ENCODE data around the gene ING1. TPM values are rescaled to one million over a fixed set of nuclear protein-coding genes. Genes with fewer than 3 reads are reported as not detected.

The ING1 gene
- total and polyA plus RNA-seq, 12 donors, result 4.1 to 15.6 (median 6.3) TPM

DNA sequence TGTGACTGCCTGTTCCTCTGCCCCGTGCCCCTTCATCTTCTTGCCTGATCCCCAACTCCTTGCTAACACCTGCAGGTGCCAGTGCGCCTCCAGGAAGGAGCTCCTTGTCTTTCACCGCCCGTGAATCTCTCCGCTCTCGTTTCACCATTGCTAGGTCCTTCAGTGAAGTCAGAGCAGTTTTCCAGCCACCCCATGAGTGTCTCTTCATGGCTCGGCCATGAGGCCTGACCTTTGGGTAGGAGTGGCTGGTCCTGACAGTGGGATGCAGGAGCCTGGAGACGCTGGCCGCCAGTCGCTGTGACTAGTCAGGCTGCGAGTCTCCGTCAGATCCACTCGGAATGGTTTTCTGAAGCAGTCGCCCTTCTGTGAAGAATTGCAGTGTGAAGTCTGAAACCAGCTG is 43.8 kb downstream of the ING1 start:
- Histone ChIP-seq H3K27me3 (peaks cover 0 to 4% (median 0%) of the 10 kb centered on the region in 7 donors), H3K36me3 (no peaks in the 10 kb centered on the region), H3K4me1 (no peaks in the 10 kb centered on the region), H3K27ac (no peak overlapping the region), H3K4me3 (no peak overlapping the region), H3K9me3 (peaks cover 0 to 6% (median 0%) of the 10 kb centered on the region in 11 donors)
- TF ChIP-seq, protein P1, sequence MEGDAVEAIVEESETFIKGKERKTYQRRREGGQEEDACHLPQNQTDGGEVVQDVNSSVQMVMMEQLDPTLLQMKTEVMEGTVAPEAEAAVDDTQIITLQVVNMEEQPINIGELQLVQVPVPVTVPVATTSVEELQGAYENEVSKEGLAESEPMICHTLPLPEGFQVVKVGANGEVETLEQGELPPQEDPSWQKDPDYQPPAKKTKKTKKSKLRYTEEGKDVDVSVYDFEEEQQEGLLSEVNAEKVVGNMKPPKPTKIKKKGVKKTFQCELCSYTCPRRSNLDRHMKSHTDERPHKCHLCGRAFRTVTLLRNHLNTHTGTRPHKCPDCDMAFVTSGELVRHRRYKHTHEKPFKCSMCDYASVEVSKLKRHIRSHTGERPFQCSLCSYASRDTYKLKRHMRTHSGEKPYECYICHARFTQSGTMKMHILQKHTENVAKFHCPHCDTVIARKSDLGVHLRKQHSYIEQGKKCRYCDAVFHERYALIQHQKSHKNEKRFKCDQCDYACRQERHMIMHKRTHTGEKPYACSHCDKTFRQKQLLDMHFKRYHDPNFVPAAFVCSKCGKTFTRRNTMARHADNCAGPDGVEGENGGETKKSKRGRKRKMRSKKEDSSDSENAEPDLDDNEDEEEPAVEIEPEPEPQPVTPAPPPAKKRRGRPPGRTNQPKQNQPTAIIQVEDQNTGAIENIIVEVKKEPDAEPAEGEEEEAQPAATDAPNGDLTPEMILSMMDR (IDR thresholded peaks at IDR 0.05), result no peak
- intact Hi-C loops (cut with DNase I), result no loop called here
- WGBS, 2 donors, result 84 to 88% methylated on average over 14 of the region's 14 CpGs
- ATAC-seq, result no peak
- no peak for DNase-seq

DNA sequence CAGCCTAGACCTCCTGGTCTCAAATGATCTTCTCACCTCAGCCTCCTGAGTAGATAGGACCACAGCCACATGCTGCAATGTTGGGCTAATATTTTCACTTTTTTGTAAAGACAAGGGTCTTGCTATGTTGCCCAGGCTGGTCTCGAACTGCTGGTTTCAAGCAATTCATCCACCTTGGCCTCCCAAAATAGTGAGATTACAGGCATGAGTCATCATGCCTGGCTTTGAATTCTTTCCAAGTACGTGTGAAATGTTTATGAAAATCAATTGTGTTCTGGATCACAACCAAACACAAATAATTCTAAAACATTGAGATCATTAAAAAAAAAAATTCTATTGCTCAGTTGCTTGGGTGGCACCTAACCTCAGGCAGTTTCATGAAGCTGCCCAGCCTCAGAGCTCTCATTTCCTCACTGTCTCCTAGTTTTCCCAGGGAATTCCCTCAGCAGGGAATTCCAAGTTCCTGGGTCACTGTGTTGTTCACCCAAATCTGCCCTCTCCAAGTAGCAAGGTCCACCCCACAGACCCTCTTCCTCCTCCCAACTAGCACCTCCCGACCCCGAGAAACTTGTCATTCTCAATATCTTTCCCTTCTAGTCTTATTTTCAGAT is 44.8 kb downstream of the ING1 start:
- Histone ChIP-seq H3K27me3 (peaks cover 0 to 4% (median 0%) of the 10 kb centered on the region in 7 donors), H3K9me3 (no peaks in the 10 kb centered on the region), H3K4me1 (no peaks in the 10 kb centered on the region), H3K36me3 (no peaks in the 10 kb centered on the region), H3K4me3 (no peak overlapping the region), H3K27ac (no peak overlapping the region)
- DNase-seq, result no peak
- TF ChIP-seq, protein P1 (IDR thresholded peaks at IDR 0.05), result no peak
- WGBS, 2 donors, result 73 to 74% methylated on average over 4 of the region's 4 CpGs
- ATAC-seq, result no peak
- intact Hi-C loops (cut with DNase I), result no loop called here

DNA sequence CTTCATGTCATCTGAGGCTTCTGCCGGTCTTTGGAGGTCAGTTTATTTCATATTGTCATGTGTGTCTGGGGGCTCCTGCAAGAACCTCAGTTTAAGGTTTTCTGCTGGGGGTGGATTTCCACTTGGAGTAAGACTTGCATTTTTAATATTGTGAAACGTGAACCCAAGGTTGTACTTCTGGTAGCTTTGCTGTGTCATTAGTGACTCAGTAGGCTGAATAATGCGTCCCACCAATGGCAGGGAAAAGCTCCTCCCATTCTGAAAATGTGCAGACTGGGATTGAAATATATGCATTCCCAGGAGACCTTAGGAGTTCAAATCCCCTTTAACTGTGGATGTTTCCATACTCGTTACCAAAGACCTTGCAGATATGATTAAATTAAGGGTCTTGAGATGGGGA is 46.2 kb downstream of the ING1 start:
- Histone ChIP-seq H3K4me1 (no peaks in the 10 kb centered on the region), H3K4me3 (no peak overlapping the region), H3K9me3 (no peaks in the 10 kb centered on the region), H3K36me3 (no peaks in the 10 kb centered on the region), H3K27me3 (peaks cover 0 to 7% (median 0%) of the 10 kb centered on the region in 7 donors), H3K27ac (no peak overlapping the region)
- WGBS, 2 donors, result 82 to 89% methylated on average over 4 of the region's 4 CpGs
- TF ChIP-seq, protein P1 (IDR thresholded peaks at IDR 0.05), result no peak
- ATAC-seq, result no peak
- intact Hi-C loops (cut with DNase I), result no loop called here
- no peak for DNase-seq

DNA sequence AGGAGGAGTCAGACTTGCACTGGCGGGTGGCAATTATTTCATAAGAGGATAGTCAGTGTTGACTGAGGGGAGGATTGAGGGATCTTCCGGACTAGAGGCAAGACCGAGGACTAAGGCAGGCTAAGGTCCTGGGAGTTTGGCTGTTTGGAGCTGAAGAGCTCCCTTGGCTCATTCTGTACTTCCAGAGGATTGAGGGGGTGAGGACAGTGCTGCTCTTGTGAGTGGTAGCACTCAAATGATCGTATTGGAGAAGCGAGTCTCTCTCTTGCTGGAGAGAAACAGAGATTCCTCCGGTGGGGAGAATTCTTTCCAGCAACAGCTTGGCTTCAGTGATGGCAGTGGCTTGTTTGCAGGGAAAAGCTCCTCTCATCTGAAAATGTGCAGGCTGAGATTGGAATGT is 47.1 kb downstream of the ING1 start:
- intact Hi-C loops (cut with DNase I), result no loop called here
- Histone ChIP-seq H3K36me3 (no peaks in the 10 kb centered on the region), H3K4me1 (no peaks in the 10 kb centered on the region), H3K4me3 (no peak overlapping the region), H3K27me3 (peaks cover 0 to 7% (median 0%) of the 10 kb centered on the region in 7 donors), H3K9me3 (no peaks in the 10 kb centered on the region), H3K27ac (no peak overlapping the region)
- TF ChIP-seq, protein P1 (IDR thresholded peaks at IDR 0.05), result no peak
- DNase-seq, result no peak
- ATAC-seq, result no peak
- 89 to 91% methylated on average over 6 of the region's 6 CpGs for WGBS, 2 donors
